Epithelial cell of proximal tubule (primary cell): ENCODE results near the gene COL16A1. TPM values are rescaled to one million over a fixed set of nuclear protein-coding genes. Genes with fewer than 3 reads are reported as not detected.

ENCODE experiments used
- DNase-seq: peaks from one replicate; pipeline ENCODE4 v3.0.0-alpha.2; 2011; ENCODE audit warnings: low read depth
- H3K4me3 ChIP-seq: 2 replicates; pipeline ENCODE4 v1.5.1; 2011; ENCODE audit warnings: low read depth, mild to moderate bottlenecking, low read length
- CTCF ChIP-seq: conservative IDR thresholded peaks from 2 replicates; pipeline ENCODE4 v1.5.1; 2012; ENCODE audit warnings: low read depth, mild to moderate bottlenecking, low read length
- total RNA-seq: library from RNA; depleted of rRNA; stranded (reverse); fragments of >200 nt; gene quantifications from 2 replicates; pipeline ENCODE4 v1.2.3, GENCODE V29; 2015

COL16A1 gene
- total RNA-seq, 1 donor from 2014 or later: 5.3 TPM

- no peak overlapping the region for H3K4me3 ChIP-seq
- DNase-seq: no peak
- no peak for TF ChIP-seq CTCF
Observed at GRCh38 chr1:31699341-31699891, 4.4 kb downstream of the COL16A1 start.

GRCh38 chr1:31697369-31697984 is 6.3 kb downstream of the COL16A1 start:
- no peak overlapping the region for H3K4me3 ChIP-seq
- no peak for DNase-seq
- no peak for TF ChIP-seq CTCF

- no peak for TF ChIP-seq CTCF
- DNase-seq: no peak
- no peak overlapping the region for H3K4me3 ChIP-seq
Observed at GRCh38 chr1:31696242-31696641, 7.6 kb downstream of the COL16A1 start.

- DNase-seq: no peak
- no peak overlapping the region for H3K4me3 ChIP-seq
- TF ChIP-seq CTCF: no peak
Observed at GRCh38 chr1:31695327-31695726, 8.5 kb downstream of the COL16A1 start.

GRCh38 chr1:31694964-31695313 is 8.9 kb downstream of the COL16A1 start:
- no peak for DNase-seq
- H3K4me3 ChIP-seq: no peak overlapping the region
- no peak for TF ChIP-seq CTCF

- no peak overlapping the region for H3K4me3 ChIP-seq
- no peak for TF ChIP-seq CTCF
- no peak for DNase-seq
Observed at GRCh38 chr1:31694069-31694963, 9.5 kb downstream of the COL16A1 start.
